ENCODE measurements around the gene RNF7. TPM values are rescaled to one million over a fixed set of nuclear protein-coding genes. Genes with fewer than 3 reads are reported as not detected.

Gene RNF7
- total and polyA plus RNA-seq, 2 of the 4 experiments (the other 2 are of a cell fraction), result 98.7 to 149 TPM

- DNase-seq, result no peak
- Histone ChIP-seq H3K56ac (ENCODE audit: extremely low read depth, insufficient read depth, low read length) (no peak overlapping the region), H3K9ac (ENCODE audit: low read depth, low read length) (no peak overlapping the region), H3K14ac (replicated peaks; ENCODE audit: low read depth, low read length) (no peak overlapping the region), H2AK5ac (ENCODE audit: low read depth, low read length) (no peak overlapping the region), H4K20me1 (ENCODE audit: insufficient read depth, low read length) (peaks cover 14% of the 10 kb centered on the region), H2BK20ac (ENCODE audit: low read depth, low read length) (no peak overlapping the region), H3K27me3 (ENCODE audit: control insufficient read depth, insufficient read depth, low read length) (no peaks in the 10 kb centered on the region), H4K8ac (ENCODE audit: low read depth in 2 of 2, low read length in 2 of 2) (peak overlapping the region in 1 of 2 experiments; percentile 62; a peak in 2 of 4 replicates), H3K18ac (ENCODE audit: low read depth, low read length) (no peak overlapping the region), H4K5ac (ENCODE audit: low read depth, low read length) (peak overlapping the region; percentile 4; the same call in 1 of the 2 replicates), H3K23ac (ENCODE audit: low read depth, low read length) (no peak overlapping the region), H3K27ac (ENCODE audit: insufficient read depth, low read length) (no peak overlapping the region), H2BK5ac (ENCODE audit: low read depth, low read length, poor library complexity, severe bottlenecking) (no peak overlapping the region), H3K4me2 (ENCODE audit: low read depth, low read length) (no peak overlapping the region), H3K4me1 (ENCODE audit: control insufficient read depth, insufficient read depth, low read length) (peaks cover 7% of the 10 kb centered on the region), H2AFZ (replicated peaks; ENCODE audit: low read length, poor library complexity) (peak overlapping the region; percentile 28), H3K9me1 (ENCODE audit: insufficient read depth, low read length) (peaks cover 7% of the 10 kb centered on the region; the same call in 1 of the 2 replicates), H2BK120ac (ENCODE audit: low read depth, low read length) (no peak overlapping the region), H3K79me1 (ENCODE audit: low read depth in 1 of 2, low read length in 2 of 2) (peaks cover 0 to 15% of the 10 kb centered on the region in 2 experiments; a peak in 3 of 4 replicates), H3K36me3 (ENCODE audit: control insufficient read depth, insufficient read depth, low read length) (no peaks in the 10 kb centered on the region), H3K4me3 (ENCODE audit: insufficient read depth, low read depth, low read length) (no peak overlapping the region), H3K9me3 (ENCODE audit: control insufficient read depth, insufficient read depth, low read length) (no peaks in the 10 kb centered on the region), H2AK9ac (replicated peaks; ENCODE audit: low read depth, low read length, poor library complexity) (no peak overlapping the region), H3K4ac (ENCODE audit: low read depth, low read length) (0 out of 2 replicates have a peak overlapping the region, but pooled peaks have one; percentile 26), H4K91ac (ENCODE audit: insufficient read depth, low read depth, low read length) (no peak overlapping the region), H2BK15ac (ENCODE audit: low read depth, low read length) (no peak overlapping the region)
- ChIA-PET POLR2A (ENCODE audit: unreplicated experiment) (no interaction called here), CTCF (no interaction called here)
- intact Hi-C loops (cut with micrococcal nuclease), result loop anchor here (5.0 to 10.0 kb wide), 3 partner anchors 90 to 272 kb away; no protein-coding TSS in a partner anchor
- dilution Hi-C loops (cut with HindIII; ENCODE audit: low sequenced_read_pairs, unreplicated experiment), result no loop called here
- in situ Hi-C loops (cut with MboI; ENCODE audit: low sequenced_read_pairs), result no loop called here
- ATAC-seq (ENCODE audit: low read depth), result no peak
- no peak for TF ChIP-seq MXI1 (IDR thresholded peaks at IDR 0.05; ENCODE audit: borderline replicate concordance, low read depth, low read length)
- TF ChIP-seq FOS (IDR thresholded peaks at IDR 0.05; ENCODE audit: low read depth, low read length), result no peak
- no peak for TF ChIP-seq NFE2L2 (IDR thresholded peaks at IDR 0.05; ENCODE audit: low read depth, low read length)
- BruUV-seq (replicated peaks), result no TSS peak
- WGBS, 2 experiments (ENCODE audit: extremely low coverage in 2 of 2, insufficient read length in 1 of 2), result no CpG with 5 or more reads among the region's 10 CpGs
These were observed 1.0 kb upstream of the RNF7 start for GRCh38 chr3:141737093-141737492.

All from IMR-90 (cell line).